DND-41 (cell line): ENCODE data around the gene AADAT.
"Not testable (repeated sequence)": the region's sequence is repeated elsewhere in the genome, so short reads cannot be mapped to it uniquely, and the experiment has no call there.

Source experiments
- ATAC-seq: fragments of 200-7000 bp; cut with Tn5 transposase; 3 replicates; pipeline ENCODE4 v1.9.1; 2021; ENCODE audit warnings: low read depth; ENCODE audit not compliant: insufficient read depth
- DNase-seq: peaks from one replicate; pipeline ENCODE4 v3.0.0-alpha.2; 2020
- H2AFZ ChIP-seq: 2 replicates; pipeline ENCODE4 v1.6.0; 2012; ENCODE audit warnings: low read depth, low read length
- H3K27ac ChIP-seq: 2 replicates; pipeline ENCODE4 v1.5.1; 2012; ENCODE audit warnings: low read length, inconsistent platforms
- H3K27me3 ChIP-seq: fragments of 200-600 bp; sonication (generic); 2 replicates; pipeline ENCODE4 v1.6.0; 2012; ENCODE audit warnings: low read length, mild to moderate bottlenecking, inconsistent platforms; ENCODE audit not compliant: insufficient read depth, poor library complexity
- H3K36me3 ChIP-seq: 2 replicates; pipeline ENCODE4 v1.5.1; 2012; ENCODE audit warnings: low read length, inconsistent platforms; ENCODE audit not compliant: insufficient read depth
- H3K4me1 ChIP-seq: 2 replicates; pipeline ENCODE4 v1.5.1; 2012; ENCODE audit warnings: mild to moderate bottlenecking, low read length; ENCODE audit not compliant: insufficient read depth
- H3K4me2 ChIP-seq: 2 replicates; pipeline ENCODE4 v1.6.0; 2012; ENCODE audit warnings: mild to moderate bottlenecking, moderate library complexity, low read length, inconsistent platforms; ENCODE audit not compliant: insufficient read depth
- H3K4me3 ChIP-seq, 2 experiments: fragments of 200-600 bp in 1 of 2; shearing (Covaris generic) in 1 of 2; 2 replicates each; pipeline ENCODE4 v1.5.1; 2012 to 2016; ENCODE audit warnings: inconsistent platforms in 2 of 2, low read length in 2 of 2, mild to moderate bottlenecking in 2 of 2, low read depth in 1 of 2, moderate library complexity in 1 of 2
- H3K79me2 ChIP-seq: 2 replicates; pipeline ENCODE4 v1.6.0; 2012; ENCODE audit warnings: low read length, inconsistent platforms; ENCODE audit not compliant: insufficient read depth
- H3K9ac ChIP-seq: 2 replicates; pipeline ENCODE4 v1.6.0; 2012; ENCODE audit warnings: low read depth, mild to moderate bottlenecking, inconsistent platforms, low read length, moderate library complexity
- H3K9me3 ChIP-seq: 2 replicates; pipeline ENCODE4 v1.5.1; 2012; ENCODE audit warnings: low read length, moderate library complexity, mild to moderate bottlenecking, inconsistent platforms; ENCODE audit not compliant: insufficient read depth, severe bottlenecking
- H4K20me1 ChIP-seq: 2 replicates; pipeline ENCODE4 v1.6.0; 2012; ENCODE audit warnings: low read length; ENCODE audit not compliant: insufficient read depth
- EZH2 ChIP-seq: IDR thresholded peaks from 3 replicates; pipeline ENCODE4 v1.6.1; 2012; ENCODE audit warnings: borderline replicate concordance, low read depth, mild to moderate bottlenecking, moderate library complexity, low read length, inconsistent platforms; ENCODE audit not compliant: severe bottlenecking
- TF ChIP-seq, protein P1 (sequence below): IDR thresholded peaks from 2 replicates; pipeline ENCODE4 v1.5.1; 2012; ENCODE audit warnings: borderline replicate concordance, low read length, moderate library complexity, mild to moderate bottlenecking; ENCODE audit not compliant: poor library complexity, severe bottlenecking; ENCODE audit errors: extremely low read depth

Gene AADAT

DNA sequence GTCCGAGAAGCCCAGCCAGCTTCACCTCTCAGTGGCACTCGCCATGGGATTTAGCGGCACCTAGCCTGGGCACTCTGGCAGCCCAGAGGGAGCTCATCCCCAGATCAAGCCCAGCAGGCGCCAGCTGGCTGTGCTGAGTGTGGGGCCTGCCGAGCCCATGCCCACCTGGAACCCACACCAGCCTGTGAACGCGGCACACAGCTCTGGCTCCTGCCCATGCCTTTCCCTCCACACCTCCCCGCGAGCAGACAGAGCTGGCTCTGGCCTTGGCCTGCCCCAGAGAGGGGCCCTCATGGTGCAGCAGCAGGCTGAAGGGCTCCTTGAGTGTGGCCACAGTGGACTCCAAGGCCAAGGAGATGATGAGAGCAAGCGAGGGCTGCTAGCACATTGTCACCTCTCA is 38.0 kb upstream of the AADAT start:
- H3K4me1 ChIP-seq = no peaks in the 10 kb centered on the region
- H3K9ac ChIP-seq = no peak overlapping the region
- no peak overlapping the region for H3K4me3 ChIP-seq
- DNase-seq (no peak), ATAC-seq (no peak)
- H3K9me3 ChIP-seq = no peaks in the 10 kb centered on the region
- H4K20me1 ChIP-seq = no peaks in the 10 kb centered on the region
- H3K27ac ChIP-seq = no peak overlapping the region
- H2AFZ ChIP-seq = no peak overlapping the region
- no peaks in the 10 kb centered on the region for H3K79me2 ChIP-seq
- H3K36me3 ChIP-seq = no peaks in the 10 kb centered on the region
- no peak overlapping the region for H3K4me2 ChIP-seq
- no peaks in the 10 kb centered on the region for H3K27me3 ChIP-seq
- TF ChIP-seq, protein P1, sequence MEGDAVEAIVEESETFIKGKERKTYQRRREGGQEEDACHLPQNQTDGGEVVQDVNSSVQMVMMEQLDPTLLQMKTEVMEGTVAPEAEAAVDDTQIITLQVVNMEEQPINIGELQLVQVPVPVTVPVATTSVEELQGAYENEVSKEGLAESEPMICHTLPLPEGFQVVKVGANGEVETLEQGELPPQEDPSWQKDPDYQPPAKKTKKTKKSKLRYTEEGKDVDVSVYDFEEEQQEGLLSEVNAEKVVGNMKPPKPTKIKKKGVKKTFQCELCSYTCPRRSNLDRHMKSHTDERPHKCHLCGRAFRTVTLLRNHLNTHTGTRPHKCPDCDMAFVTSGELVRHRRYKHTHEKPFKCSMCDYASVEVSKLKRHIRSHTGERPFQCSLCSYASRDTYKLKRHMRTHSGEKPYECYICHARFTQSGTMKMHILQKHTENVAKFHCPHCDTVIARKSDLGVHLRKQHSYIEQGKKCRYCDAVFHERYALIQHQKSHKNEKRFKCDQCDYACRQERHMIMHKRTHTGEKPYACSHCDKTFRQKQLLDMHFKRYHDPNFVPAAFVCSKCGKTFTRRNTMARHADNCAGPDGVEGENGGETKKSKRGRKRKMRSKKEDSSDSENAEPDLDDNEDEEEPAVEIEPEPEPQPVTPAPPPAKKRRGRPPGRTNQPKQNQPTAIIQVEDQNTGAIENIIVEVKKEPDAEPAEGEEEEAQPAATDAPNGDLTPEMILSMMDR = no peak
- TF ChIP-seq EZH2 = no peak

DNA sequence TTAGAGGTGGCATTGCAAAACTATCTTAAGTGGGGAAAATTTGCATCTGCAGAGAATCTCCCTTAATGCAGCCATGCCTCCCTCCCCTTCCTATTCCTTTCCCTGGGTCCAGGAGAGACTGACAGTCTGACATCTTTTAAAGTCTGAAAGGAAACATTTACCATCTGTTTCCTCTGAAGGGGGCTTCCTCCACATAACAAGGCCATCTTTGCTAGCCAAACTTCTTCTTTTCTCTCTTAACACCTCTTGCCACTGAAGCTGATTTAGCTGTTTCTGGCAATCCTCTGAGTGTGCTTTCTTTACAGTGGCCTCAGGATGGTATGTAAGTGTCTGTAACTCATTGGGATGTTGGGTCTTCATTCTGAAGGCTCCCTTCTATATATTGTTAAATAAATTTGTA is 34.6 kb upstream of the AADAT start:
- Histone ChIP-seq H3K27ac (no peak overlapping the region), H3K79me2 (no peaks in the 10 kb centered on the region), H3K4me3 (no peak overlapping the region), H3K9me3 (no peaks in the 10 kb centered on the region), H3K9ac (no peak overlapping the region), H3K36me3 (no peaks in the 10 kb centered on the region), H3K4me2 (no peak overlapping the region), H4K20me1 (no peaks in the 10 kb centered on the region), H2AFZ (no peak overlapping the region), H3K27me3 (no peaks in the 10 kb centered on the region), H3K4me1 (no peaks in the 10 kb centered on the region)
- ATAC-seq (no peak), DNase-seq (no peak)
- TF ChIP-seq, protein P1 = no peak
- no peak for TF ChIP-seq EZH2

DNA sequence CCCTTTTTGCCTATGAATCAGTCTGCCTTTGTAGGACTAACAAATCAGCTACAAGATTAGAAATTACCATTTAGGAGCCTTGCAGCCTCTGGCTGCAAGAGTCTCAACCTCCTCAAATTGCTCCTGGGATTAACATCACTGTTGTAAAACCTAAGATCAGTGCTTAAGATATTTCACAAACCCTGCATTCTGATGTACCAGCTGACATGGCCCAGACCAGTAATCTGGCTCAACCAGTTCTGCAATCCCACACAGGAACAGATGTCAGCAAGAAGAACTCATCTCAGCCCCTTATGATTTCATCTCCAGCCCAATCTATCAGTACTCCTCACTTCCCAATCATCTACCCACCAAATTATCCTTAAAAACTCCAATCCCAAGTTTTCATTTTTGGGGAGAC is 32.5 kb upstream of the AADAT start:
- TF ChIP-seq, protein P1 = no peak
- TF ChIP-seq EZH2 = no peak
- Histone ChIP-seq H3K27ac (no peak overlapping the region), H3K9ac (no peak overlapping the region)

DNA sequence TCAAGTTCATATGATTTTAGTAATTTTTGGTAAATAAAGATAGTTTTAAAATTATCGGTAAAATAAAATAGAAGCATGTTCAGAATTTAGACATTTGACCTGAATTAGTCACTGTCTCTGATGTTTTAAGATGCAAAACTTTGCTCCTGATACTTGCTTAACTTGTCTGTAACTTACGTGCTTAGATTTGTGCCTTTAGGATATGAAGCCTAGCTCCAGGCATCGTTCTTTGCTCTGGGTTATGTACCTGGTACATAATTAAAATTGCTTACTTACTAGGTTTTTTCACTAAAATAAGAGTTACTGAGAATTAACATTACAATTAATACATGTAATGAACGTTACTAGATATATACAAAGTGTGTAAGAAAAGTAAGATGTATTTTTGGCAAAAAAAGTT is 24.9 kb upstream of the AADAT start:
- Histone ChIP-seq H3K27ac (no peak overlapping the region), H3K27me3 (no peaks in the 10 kb centered on the region), H3K4me2 (no peak overlapping the region), H3K79me2 (no peaks in the 10 kb centered on the region), H3K4me1 (no peaks in the 10 kb centered on the region), H4K20me1 (no peaks in the 10 kb centered on the region), H3K9me3 (no peaks in the 10 kb centered on the region), H3K4me3 (no peak overlapping the region), H3K36me3 (no peaks in the 10 kb centered on the region), H3K9ac (no peak overlapping the region), H2AFZ (no peak overlapping the region)
- no peak for ATAC-seq
- TF ChIP-seq, protein P1 = no peak
- no peak for TF ChIP-seq EZH2
- DNase-seq = no peak

More for the DNA sequence above, 32.5 kb upstream of the AADAT start:
- no peaks in the 10 kb centered on the region for H3K9me3 ChIP-seq
- no peak overlapping the region for H3K4me3 ChIP-seq
- no peaks in the 10 kb centered on the region for H3K79me2 ChIP-seq
- H2AFZ ChIP-seq = no peak overlapping the region
- DNase-seq = no peak
- no peaks in the 10 kb centered on the region for H3K4me1 ChIP-seq
- no peaks in the 10 kb centered on the region for H4K20me1 ChIP-seq
- ATAC-seq = no peak
- H3K36me3 ChIP-seq = no peaks in the 10 kb centered on the region
- H3K27me3 ChIP-seq = no peaks in the 10 kb centered on the region
- no peak overlapping the region for H3K4me2 ChIP-seq

DNA sequence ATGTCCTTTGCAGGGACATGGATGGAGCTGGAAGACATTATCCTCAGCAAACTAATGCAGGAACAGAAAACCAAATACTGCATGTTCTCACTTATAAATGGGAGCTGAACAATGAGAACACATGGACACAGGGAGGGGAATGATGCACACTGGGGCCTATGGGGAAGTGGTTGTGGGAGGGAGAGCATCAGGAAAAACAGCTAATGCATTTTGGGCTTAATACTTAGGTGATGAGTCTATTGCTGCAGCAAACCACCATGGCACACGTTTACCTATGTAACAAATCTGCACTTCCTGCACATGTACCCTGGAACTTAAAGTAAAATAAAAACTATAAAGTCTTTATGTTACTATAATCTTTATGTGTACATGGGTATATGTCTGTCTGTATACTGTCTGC is 24.4 kb upstream of the AADAT start:
- H2AFZ ChIP-seq, H3K27ac ChIP-seq, H3K4me2 ChIP-seq, H4K20me1 ChIP-seq, DNase-seq, H3K4me3 ChIP-seq, H3K4me1 ChIP-seq, H3K36me3 ChIP-seq, ATAC-seq, H3K27me3 ChIP-seq, H3K79me2 ChIP-seq, H3K9me3 ChIP-seq, H3K9ac ChIP-seq: not testable (repeated sequence)
